ENCODE measurements around the gene PIGL. TPM values are rescaled to one million over a fixed set of nuclear protein-coding genes. Genes with fewer than 3 reads are reported as not detected.
"Not testable (repeated sequence)": the region's sequence is repeated elsewhere in the genome, so short reads cannot be mapped to it uniquely, and the experiment has no call there.

The PIGL gene
- total RNA-seq, 1 experiment from 2014 or later, result 9.9 TPM

DNA sequence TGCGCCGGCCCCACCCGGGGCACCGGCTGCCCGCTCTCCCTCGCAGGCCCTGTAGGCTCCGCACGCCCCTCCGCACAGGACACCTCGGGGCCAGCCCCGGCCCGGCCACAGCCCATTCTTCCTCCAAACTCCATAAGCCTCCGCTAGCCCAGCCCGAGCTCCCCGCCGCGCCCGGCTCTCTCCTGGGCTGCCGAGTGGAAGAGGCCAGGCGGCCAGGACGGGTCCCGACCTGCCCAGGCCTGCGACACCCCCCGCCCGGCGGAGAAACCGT, 2.1 kb upstream of the PIGL start:
- DNase-seq (ENCODE audit: low read depth, low spot score), result peak; percentile 35
- in situ Hi-C loops (cut with HindIII; ENCODE audit: low pct_unique_long_range_greater_than_20kb, low sequenced_read_pairs), result no loop called here

DNA sequence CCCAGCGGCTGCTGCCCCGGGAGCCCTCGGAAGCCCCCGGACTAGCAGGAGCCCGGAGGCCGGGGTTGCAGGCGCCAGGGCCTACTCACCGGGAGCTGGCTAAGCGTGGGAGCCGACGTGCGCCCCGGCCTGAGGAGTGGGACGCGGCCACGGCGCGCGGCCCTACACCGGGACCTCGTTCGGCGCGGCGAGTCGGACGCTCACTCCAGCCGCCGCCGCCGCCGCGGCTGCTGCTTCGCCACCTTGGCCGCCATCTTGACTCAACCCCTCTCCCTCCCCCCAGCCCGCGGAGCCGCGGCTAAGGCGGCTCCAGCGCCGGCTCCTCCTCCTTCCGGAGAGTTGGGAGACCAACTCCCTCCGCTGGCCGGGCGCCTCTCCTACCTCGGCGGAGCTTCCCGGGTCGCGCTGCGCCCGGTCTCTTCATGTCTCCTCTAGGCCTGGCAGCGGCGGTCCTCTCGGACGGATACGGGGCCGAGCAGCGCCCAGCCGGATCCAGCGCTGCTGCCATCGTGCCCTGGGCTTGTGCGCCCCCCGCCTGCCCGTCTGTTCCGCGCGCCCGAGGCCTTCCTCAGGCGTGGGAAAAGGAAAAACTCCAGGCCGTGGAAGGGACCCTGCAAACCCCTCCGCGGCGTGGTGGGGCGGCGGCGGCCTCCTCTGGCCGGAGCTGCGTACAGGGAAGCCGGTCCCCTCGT, 1.6 kb upstream of the PIGL start, which contains the start of gene NCOR1:
Gene NCOR1 (minus strand): TSS at position 262 of the 692 bp plus-strand sequence. CDS start 20,965 bp downstream, outside the sequence.
- peak; percentile 91 for DNase-seq (ENCODE audit: low read depth, low spot score)
- in situ Hi-C loops (cut with HindIII; ENCODE audit: low pct_unique_long_range_greater_than_20kb, low sequenced_read_pairs), result no loop called here

DNA sequence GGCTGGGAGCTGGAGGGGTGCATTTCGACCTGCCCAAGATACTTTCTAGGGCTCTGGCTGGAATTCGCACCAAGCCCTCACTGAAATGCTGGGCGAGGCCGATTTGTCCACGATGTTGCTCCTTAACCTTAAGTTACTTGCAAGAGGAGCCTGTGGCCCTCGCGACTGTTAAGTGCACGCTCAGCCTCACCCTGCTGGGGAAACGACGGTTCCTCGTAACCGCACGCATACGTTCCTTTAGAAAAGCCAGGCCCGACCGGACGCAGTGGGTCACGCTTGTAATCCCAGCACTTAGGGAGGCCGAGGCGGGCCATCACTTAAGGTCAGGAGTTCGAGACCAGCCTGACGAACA, 1.1 kb upstream of the PIGL start:
- in situ Hi-C loops (cut with HindIII; ENCODE audit: low pct_unique_long_range_greater_than_20kb, low sequenced_read_pairs), result no loop called here
- no peak for DNase-seq (ENCODE audit: low read depth, low spot score)

DNA sequence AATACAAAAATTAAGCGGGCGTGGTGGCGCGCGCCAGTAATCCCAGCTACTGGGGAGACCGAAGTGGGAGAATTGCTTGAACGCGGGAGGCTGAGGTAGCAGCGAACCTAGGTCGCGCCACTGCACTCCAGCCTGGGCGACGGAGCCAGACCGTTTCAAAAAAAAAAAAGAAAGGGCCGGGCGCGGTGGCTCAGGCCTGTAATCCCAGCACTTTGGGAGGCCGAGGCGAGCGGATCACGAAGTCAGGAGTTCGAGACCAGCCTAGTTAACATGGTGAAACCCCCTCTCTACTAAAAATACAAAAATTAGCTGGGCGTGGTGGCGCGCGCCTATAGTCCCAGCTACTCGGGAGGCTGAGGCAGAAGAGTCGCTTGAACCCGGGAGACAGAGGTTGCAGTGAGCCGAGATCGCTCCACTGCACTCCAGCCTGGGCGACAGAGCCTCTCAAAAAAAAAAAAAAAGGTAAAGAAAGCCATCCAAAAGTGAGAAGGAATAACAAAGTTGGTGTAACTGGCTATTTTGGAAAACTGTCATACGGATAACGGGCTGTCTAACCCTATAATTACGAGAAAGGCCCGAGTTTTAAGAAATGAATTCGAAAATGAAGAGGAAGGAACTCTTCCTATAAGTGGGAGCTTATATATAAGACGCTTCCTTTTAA, 539 bp upstream of the PIGL start:
- DNase-seq (ENCODE audit: low read depth, low spot score); in situ Hi-C loops (cut with HindIII; ENCODE audit: low pct_unique_long_range_greater_than_20kb, low sequenced_read_pairs): not testable (repeated sequence)

DNA sequence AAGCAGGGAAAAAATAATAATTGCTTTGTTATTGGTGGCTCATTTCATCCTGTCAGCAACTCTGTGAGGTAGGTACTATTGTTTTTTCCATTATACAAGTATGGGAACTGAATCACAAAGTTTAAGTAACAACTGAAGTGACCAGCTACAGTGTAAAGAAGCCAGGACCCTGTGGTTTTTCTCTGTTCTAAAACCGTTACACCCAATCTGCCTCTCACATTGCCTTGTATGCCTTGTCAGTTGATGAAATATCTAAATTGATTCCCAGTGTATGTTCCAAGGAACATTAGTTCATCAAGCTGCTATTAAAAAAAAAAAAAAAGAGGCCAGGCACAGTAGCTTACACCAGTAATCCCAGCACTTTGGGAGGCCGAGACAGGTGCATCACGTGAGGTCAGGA, 5.4 kb downstream of the PIGL start:
- in situ Hi-C loops (cut with HindIII; ENCODE audit: low pct_unique_long_range_greater_than_20kb, low sequenced_read_pairs), result no loop called here
- DNase-seq (ENCODE audit: low read depth, low spot score), result no peak

DNA sequence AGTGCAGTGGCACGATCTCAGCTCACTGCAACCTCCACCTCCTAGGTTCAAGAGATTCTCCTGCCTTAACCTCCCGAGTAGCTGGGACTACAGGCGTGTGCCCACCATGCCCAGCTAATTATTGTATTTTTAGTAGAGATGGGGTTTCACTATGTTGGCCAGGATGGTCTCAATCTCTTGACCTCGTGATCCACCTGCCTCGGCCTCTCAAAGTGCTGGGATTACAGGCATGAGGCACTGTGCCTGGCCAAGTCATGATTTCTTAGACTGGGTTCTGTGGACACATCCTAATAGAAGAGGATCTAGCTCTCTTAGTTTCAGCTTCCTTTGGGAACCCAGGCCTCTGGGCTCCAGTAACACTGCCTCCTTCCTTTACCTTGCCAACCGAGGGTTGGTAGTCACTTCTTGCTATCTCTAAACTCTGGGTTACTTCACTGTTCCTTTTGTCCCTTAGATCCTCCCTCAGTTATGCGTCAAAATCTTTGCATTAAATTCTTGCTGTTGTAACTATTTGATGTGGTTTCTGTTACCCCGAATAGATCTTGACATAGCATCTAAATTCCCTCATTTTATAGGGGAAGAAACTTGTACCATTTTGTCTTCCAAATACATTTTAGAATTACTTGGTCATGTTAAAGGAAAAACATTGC, 13.0 kb downstream of the PIGL start:
- DNase-seq (ENCODE audit: low read depth, low spot score); in situ Hi-C loops (cut with HindIII; ENCODE audit: low pct_unique_long_range_greater_than_20kb, low sequenced_read_pairs): not testable (repeated sequence)

DNA sequence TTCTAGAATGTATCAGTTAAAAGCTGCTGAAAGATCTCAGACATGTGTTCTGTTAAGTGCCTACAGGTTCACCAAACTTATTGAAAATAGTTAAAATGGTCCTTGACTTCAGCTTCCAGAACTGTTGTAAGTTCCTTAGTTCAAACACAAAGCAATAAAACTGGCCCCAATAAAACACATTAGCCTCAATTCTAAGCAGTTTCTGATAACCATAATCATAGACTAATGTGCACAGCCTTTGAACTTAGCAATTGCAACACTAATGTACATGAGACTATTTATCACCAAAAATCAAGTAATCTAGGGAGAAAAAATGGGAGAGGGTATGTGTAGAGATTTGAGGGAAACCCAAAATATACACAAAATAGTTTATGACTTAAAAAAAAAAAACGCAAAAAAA, 15.4 kb downstream of the PIGL start:
- DNase-seq (ENCODE audit: low read depth, low spot score), result no peak
- in situ Hi-C loops (cut with HindIII; ENCODE audit: low pct_unique_long_range_greater_than_20kb, low sequenced_read_pairs), result no loop called here

DNA sequence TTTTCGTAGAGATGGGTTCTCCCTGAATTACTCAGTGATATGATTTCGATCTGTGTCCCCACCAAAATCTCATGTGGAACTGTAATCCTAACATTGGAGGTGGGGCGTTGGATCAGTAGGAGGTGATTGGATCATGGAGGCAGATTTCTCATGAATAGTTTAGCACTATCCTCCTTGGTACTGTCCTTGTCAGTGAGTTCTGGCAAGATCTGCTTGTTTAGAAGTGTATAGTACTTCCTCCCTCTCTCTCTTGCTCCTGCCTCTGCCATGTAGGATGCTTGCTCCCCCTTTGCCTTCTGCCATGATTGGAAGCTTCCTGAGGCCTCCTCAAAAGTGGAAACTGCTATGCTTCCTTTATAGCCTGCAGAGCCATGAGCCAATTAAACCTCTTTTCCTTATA, 22.9 kb downstream of the PIGL start:
- no peak for DNase-seq (ENCODE audit: low read depth, low spot score)
- in situ Hi-C loops (cut with HindIII; ENCODE audit: low pct_unique_long_range_greater_than_20kb, low sequenced_read_pairs), result no loop called here

DNA sequence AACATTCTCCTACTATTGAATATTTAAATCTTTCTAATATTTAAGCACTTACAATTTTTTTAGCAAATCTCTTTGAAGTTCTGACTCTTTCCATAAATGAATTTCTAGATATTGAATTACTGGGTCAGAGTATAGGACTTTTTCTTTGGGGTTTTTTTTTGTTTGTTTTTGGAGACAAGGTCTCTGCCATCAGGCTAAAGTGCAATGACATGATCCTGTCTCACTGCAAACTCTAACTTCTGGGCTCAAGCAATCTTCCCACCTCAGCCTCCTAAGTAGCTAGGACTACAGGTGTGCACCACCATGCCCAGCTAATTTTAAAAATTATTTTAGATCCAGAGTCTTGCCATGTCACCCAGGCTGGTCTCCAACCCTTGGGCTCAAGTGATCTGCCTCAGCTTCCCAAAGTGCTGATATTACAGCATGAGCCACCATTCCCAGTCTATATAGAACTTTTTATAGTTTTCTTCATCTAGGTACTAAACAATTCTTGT, 24.9 kb downstream of the PIGL start:
- in situ Hi-C loops (cut with HindIII; ENCODE audit: low pct_unique_long_range_greater_than_20kb, low sequenced_read_pairs), result no loop called here
- no peak for DNase-seq (ENCODE audit: low read depth, low spot score)

DNA sequence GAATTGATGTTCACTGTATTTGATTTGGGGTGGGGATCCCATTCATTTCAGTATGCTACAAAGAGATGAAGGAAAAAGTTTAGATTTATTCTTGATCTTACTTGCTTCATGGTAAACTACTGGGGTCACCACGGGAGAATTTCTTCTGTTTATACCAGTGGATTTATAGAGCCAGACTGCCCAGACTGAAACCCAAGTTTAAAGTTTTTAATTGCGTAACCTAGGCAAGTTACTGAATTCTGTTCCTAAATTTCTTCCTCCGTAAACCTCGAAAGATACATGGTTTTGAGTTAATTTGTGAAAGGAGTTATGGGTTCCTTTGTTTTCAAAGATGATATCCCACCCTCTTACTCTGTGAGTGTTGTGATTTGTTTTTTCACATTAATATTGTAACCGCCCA, 26.4 kb downstream of the PIGL start:
- DNase-seq (ENCODE audit: low read depth, low spot score), result no peak
- in situ Hi-C loops (cut with HindIII; ENCODE audit: low pct_unique_long_range_greater_than_20kb, low sequenced_read_pairs), result no loop called here

DNA sequence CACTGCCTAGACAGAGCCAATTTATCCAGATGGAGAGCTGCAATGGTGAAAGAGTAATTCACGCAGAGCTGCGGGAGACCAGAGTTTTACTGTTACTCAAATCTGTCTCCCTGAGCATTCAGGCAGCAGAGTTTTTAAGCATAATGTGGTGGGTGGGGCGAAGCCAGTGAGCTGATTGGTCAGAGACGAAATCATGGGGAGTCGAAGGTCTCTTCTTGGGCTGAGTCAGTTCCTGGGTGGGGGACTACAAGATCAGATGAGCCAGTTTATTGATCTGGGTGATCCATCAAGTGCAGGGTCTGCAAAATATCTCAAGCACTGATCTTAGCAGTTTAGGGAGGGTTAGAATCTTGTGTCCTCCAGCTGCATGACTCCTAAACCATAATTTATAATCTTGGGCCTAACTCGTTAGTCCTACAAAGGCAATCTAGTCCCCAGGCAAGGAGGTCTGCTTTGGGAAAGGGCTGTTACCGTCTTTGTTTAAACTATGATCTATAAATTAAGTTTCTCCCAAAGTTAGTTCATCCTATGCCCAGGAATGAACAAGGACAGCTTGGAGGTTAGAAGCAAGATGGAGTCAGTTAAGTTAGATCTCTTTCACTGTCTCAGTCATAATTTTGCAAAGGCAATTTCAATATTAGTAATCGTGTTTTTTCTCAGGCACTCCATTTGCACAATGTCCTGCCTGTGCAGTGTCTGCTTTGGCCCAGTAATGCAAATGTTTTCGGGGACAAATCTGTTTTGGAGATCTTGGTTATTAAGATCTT, 27.0 kb downstream of the PIGL start:
- DNase-seq (ENCODE audit: low read depth, low spot score), result no peak
- in situ Hi-C loops (cut with HindIII; ENCODE audit: low pct_unique_long_range_greater_than_20kb, low sequenced_read_pairs), result no loop called here

DNA sequence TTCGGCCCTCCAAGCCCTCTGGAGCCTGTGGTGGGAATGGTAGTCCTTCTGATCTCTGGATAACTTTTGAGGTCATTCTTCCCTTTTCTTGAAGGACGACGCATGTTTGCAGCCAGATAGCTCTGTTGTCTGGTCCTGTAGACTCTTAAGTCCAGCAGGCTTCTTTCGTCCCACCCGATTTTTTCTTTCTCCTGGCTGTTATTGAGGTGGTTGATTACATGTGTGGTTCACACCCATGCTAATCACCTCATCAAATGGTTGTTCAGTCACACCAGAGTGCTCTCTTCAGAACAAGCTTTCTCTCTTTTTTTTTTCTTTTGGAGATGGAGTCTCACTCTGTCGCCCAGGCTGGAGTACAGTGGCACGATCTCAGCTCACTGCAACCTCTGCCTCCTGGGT, 30.6 kb downstream of the PIGL start:
- DNase-seq (ENCODE audit: low read depth, low spot score), result no peak
- in situ Hi-C loops (cut with HindIII; ENCODE audit: low pct_unique_long_range_greater_than_20kb, low sequenced_read_pairs), result no loop called here

DNA sequence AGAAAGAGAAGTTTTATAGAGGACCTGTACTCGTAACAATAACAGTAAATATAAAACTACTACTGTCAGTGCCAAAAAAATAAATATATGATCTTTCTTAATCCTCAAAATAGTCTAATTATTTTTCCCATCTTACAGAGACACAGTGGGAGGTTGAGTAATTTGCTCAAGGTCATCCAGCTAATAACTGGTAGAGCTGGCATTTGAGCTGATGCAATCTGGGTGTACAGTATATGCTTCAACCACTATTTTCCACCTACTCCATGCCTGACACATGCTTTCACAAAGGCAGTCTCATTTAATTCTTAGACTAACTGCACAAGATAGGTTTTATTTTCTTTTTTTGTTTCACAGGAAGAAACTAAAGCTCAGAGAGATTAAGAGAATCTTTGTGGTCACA, 33.6 kb downstream of the PIGL start:
- in situ Hi-C loops (cut with HindIII; ENCODE audit: low pct_unique_long_range_greater_than_20kb, low sequenced_read_pairs), result no loop called here
- DNase-seq (ENCODE audit: low read depth, low spot score), result peak; percentile 13

DNA sequence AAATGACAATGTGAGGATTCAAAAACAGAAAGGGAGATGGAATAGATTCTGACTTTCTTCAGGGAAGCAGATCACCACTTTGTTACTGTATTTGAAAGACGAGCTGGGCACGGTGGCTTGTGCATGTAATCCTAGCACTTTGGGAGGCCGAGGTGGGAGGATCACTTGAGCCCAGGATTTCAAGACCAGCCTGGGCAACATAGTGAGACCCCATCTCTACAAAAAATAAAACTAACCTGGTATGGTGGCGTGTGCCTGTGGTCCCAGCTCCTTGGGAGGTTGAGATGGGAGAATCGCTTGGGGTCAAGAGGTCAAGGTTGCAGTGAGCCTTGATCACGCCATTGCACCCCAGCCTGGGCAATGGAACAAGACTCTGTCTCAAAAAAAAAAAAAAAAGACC, 34.0 kb downstream of the PIGL start:
- in situ Hi-C loops (cut with HindIII; ENCODE audit: low pct_unique_long_range_greater_than_20kb, low sequenced_read_pairs), result no loop called here
- no peak for DNase-seq (ENCODE audit: low read depth, low spot score)

DNA sequence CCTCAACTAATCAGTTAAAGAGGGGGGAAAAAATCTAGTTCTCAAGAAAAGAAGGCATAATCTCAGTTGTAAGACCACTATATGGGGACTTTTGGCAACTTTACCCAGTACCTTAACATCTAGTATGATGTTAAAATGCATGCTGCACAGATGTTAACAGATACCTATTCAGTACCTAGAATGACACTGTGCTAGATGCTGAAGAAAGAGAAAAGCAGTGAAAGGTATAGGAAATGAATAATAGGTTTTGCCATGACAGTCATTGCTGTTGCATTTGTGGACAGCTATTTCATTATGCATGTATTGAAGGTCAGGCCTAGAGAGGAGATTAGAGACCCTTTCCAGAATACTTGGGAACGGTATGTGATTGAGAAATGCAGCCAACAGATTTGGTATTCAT, 34.5 kb downstream of the PIGL start:
- in situ Hi-C loops (cut with HindIII; ENCODE audit: low pct_unique_long_range_greater_than_20kb, low sequenced_read_pairs), result no loop called here
- DNase-seq (ENCODE audit: low read depth, low spot score), result no peak

DNA sequence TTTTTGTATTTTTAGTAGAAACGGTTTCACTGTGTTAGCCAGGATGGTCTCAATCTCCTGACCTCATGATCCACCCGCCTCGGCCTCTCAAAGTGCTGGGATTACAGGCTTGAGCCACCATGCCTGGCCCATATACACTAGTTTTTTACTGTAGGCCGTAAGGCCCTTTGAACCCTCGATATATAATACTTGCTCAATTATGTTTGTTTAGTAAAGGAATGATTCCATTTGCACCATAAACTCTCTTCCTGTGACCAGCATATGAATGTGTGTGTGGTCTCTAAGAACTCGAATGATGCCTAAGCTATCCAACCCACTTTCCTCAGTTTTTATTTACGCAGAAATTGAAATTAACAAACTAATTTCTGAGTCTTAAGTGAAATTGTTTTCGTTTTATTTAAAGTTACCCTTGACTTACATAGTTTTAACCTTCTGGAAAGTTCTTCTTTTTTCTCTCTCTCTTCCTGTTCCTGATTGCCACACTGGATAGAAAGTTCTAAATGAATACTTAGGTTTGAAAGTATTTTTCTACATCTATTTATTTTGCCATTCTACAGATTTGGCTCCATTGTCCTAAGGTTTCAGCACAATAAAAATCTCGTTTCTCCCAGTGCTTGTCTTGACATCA, 37.9 kb downstream of the PIGL start:
- in situ Hi-C loops (cut with HindIII; ENCODE audit: low pct_unique_long_range_greater_than_20kb, low sequenced_read_pairs), result no loop called here
- no peak for DNase-seq (ENCODE audit: low read depth, low spot score)

DNA sequence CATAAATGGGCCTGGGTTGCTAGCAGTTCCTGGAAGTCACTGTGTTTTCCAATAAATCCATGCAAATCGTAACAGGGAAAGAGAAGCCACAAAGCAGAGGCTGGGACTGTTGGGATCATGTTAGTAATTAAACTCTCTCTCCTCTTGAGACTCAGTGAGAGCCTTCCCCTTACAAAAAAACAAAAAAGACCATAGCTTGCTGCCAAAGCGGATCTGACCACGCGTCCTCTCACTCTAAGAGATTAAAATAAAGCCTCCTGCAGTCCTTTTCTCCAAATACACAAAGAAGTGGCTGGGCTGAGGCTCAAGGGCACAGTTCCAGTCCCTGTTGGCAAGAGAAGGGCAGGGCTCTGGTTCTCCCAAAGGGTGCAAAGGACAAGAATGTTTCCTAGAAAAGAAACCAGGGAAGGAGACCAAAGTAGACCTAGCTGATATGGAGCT, 38.5 kb downstream of the PIGL start:
- DNase-seq (ENCODE audit: low read depth, low spot score), result no peak
- in situ Hi-C loops (cut with HindIII; ENCODE audit: low pct_unique_long_range_greater_than_20kb, low sequenced_read_pairs), result no loop called here

DNA sequence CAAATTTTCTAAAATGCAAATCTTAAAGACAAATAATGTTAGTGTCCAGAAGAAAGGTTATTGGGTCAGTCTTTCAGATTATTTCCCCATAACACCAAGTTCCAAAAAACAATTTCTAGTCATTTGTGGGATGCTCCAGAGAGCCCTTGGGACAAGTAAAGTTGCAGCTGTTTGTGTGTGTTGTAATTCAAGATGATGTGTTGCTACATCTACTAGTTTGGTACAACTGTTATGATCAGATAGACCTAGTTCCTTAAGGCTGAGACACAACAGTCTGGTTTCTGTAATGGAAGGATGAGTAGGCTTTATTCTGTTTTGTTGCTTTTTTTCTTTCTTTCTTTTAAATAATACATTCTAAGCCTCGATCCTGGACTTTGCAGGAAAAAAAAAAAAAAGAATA, 41.9 kb downstream of the PIGL start:
- no peak for DNase-seq (ENCODE audit: low read depth, low spot score)
- in situ Hi-C loops (cut with HindIII; ENCODE audit: low pct_unique_long_range_greater_than_20kb, low sequenced_read_pairs), result no loop called here
